Kidney tubule cell (primary cell): ENCODE results near the gene RER1.

Source experiments
- DNase-seq: peaks from one replicate; pipeline ENCODE4 v3.0.0-alpha.2; 2018; ENCODE audit warnings: low spot score

RER1 gene, protein sequence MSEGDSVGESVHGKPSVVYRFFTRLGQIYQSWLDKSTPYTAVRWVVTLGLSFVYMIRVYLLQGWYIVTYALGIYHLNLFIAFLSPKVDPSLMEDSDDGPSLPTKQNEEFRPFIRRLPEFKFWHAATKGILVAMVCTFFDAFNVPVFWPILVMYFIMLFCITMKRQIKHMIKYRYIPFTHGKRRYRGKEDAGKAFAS

DNA sequence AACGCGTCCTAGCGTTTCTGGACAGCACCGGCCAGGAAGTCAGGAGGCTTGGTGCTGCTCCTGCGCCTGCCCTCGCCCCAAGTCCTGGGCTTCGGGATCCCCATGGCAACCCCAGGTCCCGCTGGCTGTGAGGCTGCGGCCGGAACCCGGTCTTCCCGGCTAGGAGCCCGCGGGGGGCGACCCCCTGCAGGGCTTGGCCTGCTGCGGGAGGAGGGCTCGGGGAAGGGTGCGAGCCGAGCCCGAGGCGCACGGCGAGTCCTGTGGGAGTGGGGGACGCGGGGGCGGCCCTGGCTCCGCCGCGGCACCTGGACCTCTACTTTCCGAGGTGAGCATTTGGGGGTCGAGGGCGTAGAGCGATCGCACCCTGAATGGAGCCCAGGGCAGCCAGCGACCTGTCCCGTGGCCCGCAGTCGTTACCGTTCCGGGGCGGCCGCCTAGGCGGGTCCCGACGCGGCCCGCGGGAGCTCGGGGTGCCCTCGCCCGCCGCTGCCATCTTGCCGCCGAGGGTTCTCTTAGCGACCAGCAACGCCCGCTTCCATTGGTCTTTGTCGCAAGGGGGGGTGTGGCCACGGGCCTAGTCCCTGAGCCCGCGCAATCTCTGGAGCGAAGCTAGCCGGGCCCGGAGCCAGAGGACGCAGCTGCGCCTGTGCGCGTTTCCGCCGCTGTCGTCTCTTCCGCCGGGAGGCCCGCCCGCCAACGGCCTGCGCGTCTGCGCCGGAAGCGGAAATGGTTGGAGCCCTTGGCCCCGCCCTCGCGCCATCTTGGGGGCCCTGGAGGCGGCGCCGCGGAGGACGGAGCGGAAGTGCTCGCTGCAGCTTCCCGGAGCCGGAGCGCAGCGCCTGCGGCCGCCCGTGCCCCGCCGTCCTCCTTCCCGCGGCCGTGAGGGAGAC lies at the start of gene RER1, which contains the start of gene MORN1:
TSS of gene RER1 (plus strand) at position 801 of the 890 bp plus-strand sequence. CDS start 3,950 bp downstream, outside the sequence.
TSS of gene MORN1 (minus strand) at position 514 of the 890 bp plus-strand sequence. CDS start at position 493, 21 bp downstream.
- DNase-seq: peak; percentile 99

DNA sequence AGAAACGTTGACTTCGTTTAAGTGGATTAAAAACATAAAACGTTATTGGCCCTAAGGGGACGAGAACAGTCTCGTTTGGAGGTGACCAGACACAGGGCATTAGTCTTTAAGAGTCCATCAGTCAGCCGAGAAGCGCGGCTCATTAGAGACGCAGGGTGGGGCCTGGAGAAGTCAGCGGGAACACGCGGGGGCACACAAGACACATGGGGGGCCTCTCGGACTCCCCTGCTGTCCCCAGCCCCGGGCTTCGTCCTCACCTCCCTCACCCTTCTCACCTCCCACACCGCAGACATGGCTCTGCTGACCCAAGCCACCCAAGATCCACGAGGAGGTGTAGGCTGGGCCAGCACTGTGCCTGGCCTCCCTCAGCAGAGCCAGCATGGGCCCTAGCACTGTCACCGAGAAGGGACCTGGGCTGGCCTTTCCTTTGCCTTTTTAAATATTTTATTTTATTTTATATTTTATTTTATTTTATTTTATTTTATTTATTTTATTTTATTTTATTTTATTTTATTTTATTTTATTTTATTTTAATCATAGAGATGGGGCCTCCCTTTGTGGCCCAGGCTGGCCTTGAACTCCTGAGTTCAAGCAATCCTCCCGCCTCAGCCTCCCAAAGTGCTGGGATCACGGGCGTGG lies 49.1 kb upstream of the RER1 start:
- DNase-seq: no peak

DNA sequence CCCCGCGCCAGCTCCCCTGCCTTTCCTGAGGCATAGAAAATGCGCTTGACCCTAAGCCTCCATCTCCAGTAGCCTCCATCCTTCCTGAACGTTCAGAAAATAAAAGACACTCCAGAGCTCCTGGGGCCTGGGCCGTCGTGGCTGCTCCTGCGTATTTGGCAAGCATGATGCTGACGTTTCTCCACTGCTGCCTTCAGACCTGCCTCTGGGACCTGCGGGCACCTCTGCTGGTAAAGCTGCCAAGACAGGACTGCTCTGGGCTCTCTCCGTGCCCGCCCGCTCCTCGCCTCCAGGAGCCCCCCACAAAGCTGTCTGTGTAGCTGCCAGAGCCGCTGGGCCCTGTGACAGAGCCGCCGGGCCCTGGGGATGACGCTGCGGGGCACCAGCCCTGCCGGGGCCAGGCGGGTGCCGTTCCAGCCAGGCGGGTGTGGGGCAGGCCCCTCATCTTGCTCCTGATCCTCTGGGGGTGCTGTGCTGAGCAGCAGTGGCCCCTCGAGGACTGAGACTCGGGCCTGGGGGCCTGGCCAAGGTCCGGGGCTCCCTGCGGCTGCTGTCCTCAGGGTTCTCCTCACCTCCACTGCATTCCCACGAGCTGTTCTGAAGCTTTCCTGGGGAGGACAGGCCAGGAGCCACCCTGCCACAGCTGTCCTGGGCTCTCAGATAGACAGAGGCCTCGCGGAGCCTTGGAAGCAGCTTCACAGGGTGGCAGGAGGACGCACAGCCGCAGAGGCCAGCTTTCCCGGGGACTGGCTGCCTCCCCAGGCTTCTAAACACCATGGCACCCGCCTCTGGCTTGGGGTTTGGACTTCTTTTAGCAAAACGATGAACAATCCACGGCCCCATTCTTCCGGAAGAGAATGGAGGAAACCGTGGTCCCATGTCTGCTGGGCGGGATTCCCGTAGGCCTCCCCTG lies 48.4 kb upstream of the RER1 start:
- DNase-seq: no peak

DNA sequence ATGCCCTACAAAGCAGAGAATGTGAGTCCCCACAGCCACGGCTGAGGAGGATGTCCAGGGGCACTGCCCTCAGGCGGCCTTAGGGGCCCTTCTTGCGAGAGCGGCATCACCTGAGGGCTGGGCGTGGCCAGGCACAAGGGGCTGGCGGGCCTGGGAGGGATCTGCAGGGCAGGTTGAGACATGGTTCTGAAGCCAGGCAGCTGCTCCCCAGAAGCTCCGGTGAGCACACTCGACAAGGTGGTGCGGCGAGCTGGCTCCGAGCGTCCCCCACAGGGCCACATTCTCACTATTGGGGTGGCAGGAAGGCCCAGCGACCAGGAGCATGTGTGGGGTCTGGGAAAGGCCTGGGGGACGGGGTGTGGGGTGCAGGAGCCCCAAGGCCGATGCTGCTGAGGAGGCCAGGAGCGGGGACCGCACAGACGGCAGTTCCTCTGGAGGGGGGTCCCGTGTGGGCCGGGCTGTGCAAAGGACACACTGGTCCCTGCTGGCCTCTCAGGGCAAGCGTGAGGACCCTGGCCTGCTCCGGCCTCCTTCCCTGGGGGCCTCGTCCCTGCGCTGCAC lies 47.4 kb upstream of the RER1 start:
- no peak for DNase-seq

DNA sequence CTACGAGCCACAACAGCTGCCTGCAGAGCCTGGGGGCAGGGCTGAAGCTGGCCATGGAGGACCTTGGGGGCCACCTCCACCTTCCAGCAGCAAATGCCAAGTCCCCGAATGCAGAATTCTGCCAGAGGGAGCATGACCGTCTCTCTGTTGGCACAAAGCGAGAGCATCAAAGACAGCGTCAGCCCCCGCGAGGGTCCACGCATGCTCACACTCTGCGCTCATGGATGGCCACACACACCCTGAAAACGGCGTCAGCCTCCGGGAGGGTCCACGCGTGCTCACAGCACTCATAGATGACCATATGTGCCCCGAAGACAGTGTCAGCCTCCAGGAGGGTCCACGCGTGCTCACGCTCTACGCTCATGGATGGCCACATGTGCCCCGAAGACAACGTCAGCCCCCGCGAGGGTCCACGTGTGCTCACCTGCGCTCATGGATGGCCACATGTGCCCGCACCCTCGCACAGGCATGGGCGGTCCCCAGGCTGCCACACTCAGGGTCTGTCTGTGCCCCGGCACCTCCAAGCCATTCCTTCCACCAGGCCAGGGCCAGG lies 46.8 kb upstream of the RER1 start:
- no peak for DNase-seq

DNA sequence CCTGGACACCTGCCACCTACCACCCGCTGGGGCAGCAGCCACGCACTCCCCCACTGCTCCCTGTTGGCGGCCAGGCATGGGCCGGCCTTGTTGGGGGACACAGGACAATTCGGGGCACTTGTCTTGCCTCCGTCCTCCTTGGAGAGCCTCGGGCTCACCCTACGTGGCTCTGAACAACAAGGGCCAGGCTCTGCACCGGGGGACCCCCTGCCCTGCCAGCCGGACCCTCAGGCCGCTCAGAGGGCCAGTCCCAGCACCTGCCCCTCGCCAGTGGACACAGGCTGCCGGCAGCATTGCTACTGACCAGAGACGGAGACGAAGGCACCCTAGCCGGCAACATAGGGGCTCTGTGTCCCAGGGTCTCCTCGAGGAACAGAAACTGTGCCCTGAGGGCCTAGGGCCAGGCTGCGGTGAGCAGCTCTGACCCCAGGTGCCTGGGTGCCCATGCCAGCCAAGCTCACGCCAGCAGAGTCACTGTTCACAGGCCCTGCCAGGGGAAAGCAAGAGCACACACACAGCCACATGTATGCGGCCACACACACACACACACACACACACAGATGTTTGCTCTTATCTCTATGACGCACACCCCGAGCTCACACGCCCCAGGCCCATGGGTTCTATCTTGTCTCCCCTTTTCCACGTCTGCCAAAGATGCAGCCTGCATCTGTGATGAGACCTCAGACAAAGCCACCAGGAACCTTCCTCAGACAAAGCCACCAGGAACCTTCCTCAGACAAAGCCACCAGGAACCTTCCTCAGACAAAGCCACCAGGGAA lies 46.2 kb upstream of the RER1 start:
- no peak for DNase-seq

DNA sequence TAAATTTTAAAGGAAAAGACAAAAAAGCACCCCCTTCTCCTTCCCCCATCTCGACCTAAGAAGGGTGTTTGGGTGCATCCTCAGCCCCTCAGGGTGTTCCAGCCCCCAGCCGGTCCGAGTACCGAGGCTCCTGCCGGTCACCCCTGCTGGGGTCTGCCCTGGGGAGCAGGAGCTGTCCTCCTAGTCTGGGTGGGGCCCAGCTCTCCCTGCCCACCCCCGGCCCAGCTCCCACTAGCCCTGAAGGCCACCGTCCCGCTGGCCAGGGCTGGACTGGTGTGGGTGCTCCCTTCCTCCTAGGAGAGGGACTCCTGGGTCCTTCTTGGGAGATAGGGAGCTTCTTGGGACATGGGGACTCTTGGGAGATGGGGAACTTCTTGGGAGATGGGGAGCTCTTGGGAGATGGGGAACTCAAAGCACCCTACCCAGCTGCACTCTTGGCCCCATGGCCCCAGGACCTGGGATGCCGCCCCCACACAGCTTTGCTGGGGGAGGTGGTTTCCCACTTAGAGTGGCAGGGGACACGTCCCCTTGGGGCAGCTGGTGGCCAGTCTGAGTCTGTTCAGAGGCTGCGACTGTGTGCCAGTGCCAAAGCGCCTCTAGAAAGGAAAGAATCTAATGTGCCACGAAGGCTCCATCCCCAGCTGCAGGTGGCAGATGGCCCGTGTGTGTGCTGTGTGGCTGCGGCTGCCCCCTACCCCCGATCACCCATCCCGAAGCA lies 44.8 kb upstream of the RER1 start:
- no peak for DNase-seq

DNA sequence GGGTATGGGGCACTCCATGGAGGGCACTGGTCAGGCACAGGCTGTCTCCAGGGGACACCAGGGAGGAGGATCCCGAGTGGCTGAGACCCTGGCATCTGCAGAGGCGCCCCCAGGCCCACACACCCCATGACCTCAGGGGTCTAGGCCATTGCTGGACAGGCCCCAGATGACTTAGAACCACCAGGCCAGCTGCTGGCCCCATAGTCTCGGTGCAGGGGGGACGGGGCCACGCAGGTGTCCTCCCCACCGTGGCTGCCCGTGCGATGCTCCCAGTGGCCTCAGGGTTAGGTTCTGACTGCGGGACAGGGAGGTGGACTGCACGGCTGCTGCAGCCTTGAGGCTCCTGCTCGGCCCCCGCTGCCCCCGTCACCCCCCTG lies 44.2 kb upstream of the RER1 start:
- DNase-seq: no peak

DNA sequence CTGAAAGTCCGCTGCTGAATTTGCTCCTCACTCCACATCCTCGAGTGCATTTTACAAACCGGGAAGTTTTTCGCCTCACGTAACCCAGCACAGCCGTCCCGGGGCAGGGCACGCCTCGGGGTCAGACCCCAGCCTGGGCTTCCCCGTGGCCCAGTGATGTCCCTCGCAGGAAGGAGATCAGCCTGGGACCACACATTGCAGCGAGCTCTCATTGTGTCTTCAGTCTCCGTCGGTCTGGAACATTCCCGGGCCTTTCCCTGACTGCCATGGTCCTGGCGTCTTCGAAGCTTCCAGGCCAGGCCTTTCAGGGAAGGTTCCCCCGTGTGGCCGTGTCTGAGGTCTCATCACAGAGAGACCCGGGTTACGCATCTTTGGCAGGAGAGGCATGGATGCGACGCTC lies 43.7 kb upstream of the RER1 start:
- DNase-seq: no peak

DNA sequence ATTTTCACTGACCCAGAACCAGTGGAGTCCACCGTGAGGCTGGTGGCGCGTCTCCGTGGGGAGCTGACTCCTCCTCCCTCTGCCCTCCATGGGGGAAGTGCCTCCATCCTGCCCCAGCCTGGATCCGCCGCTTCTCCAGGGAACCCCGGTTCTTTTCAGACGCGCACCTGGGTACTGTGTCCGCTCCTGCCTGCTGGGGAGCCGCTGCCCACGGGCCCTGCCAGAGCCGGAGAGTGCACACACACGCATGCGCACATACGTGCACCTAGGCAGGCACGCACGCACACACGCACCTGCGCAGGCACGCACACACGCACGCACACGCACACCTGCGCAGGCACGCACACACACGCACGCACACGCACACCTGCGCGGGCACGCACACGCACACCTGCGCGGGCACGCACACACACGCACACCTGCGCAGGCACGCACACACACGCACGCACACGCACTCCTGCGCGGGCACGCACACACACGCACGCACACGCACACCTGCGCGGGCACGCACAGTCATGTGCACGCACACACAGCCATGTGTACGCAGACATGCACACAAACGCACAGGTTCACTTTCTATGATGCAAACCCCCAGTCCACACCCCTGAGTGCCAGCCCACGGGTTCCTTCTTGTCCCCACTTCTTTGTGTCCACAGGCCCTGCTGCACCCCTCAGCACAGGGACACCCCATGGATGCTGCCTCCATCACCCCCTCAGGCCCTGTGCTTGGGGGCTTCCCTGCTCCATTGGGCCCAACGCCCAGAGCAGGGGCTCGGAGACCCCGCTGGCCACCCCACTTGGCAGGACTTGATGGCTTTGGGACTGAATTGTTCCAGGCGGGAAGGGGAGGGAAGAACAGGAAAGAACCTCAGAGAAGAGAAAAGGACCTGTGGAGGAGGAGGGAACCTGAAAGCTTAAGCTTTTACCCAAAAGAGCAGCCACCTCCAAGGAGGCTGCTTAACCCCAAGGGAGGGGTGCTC lies 43.0 kb upstream of the RER1 start:
- no peak for DNase-seq

DNA sequence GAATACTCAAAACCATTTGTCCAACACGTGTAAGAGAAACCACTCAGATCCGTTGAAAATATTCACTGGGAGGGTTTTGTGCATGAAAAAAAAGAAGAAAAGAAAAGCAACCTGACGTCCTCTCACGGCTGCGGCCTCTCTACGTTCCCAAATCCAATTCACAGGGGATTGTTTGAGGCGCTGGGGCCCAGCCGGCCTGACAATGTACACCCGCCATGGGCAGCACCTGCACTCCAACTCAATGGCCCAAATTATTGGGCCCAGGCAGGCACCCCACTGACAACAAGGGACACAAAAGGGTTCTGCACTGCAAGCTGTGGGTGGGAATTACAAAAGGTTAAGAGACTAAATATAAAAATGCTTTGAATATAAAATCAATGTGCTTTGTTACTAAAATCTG lies 41.8 kb upstream of the RER1 start:
- DNase-seq: no peak

DNA sequence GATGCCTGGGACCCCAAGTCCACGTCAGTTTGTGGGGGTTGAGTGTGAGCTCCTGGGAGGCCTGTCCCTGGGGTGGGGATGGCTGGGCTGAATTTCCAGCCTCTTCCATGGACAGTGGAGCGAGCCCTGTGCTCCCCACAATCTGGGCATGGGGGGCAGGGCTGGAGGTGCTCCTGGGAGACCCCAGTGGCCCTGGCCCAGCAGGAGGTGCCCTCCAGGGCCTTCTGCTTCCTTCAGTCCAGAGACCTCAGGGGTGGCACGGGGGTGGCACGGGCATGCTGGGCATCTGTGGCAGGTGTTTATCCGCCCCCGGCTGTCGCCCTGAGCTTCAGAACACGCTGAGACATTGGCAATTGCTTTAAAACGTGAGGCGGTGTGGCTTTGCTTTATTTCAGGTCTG lies 41.1 kb upstream of the RER1 start:
- DNase-seq: no peak

DNA sequence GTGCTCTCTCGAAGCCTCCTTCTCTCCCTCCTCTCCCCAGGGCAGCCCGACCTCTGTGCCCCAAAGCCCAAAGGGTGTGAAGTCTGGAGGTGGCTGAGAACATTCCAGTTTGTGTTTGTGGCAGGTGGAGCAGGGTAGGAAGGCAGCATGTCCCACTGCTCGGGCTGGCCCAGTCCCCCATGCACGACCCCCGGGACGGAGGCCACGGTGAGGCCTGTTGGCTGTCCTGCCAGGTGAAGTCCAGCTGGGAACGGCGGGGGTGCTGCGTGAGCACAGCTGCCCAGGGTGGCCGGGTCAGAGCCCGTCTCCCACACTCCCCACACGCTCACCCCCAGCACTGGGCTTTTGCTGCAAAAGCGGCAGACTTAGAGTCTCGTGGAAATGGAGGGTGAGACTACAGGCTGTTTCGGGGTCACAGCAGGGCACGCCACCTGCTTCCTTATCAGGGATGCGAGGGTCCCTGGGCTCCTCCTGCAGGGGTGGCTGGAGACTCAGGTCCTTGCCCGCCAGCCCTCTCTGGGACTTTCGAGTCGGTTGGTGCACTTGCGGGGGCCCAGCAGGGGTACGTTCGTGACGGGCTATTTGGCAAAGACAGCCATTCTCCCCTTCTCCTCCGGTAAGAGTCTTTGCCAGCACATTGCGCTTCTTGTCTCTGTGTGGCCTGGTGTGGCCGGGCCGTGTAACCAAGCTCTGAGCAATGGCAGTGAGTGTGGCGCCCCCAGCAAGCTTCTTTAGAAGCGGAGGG lies 40.6 kb upstream of the RER1 start:
- no peak for DNase-seq

DNA sequence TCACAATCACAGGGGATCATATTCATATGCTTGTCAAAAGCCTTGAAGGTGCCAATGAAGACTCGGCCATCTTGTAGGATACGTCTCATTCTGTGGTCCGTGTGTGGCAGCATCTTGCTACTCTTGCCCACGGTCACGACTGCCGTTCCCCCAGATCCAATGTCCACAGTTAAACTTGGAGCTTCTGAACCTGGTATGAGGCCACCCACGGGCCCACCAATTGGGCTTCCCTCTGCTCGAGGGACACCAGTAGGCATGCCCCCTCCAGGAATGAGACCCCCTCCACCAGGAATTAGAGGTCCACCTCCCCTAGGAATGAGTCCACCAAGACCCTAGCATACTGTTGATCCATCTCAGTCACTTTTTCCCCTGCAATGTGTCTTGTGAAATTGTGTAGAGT lies 39.9 kb upstream of the RER1 start:
- no peak for DNase-seq

DNA sequence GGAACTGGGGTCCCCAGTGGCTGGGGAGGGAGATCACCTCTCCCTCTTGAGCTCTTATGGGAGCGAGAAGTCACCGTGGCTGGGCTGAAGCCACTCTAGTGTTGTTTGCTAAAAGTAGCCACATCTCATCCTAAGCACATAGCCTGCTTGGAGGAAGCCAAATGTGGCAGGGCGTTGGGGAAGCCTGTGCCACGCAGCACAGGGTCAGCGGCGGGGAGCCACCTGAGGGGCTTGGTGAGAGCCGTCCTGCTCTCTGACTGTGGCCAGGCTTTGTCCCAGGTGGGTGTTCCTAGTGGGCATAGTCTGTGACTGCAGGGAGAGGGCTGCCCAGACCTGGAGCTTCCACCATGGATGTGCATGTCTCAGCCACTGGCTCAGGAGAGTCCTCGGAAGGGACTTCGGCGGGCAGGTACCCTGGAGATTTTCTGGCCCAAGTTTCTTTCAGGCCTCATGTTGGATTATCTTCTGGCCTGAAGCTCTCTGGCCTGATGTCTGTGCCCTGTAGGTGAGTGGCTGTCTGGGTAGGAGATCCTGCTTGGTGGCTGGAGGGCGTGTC lies 39.2 kb upstream of the RER1 start:
- no peak for DNase-seq

DNA sequence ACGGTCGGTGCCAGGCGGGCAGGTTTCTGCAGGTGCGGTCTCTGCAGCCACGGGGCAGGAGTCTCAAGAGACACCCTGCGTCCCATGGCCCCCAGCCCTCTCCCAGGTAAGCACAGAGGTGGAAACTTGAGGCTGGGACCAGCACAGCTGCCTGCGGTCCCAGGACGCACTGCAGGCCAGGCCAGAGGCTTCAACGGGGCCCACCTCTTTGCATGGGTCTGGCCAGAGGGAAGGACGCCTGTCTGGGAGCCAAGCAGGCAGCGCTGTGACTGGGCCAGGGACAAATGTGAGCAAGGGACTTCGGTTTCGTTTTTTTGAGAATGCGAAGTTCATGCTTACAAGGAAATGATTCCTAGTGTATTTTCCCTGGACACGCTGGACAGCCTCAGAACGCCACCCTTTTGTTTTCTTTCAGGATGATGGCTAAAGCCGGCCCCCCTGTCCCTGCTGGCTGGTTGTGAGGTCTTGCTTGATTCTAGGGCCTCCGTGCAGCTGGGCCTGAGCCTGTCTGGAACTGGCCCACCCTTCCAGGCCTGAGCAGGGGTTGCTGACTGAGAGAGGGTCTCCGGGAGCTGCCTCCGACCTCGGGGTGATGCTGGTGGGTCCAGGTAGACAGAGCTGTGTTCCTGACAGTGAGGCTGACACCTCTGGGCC lies 38.6 kb upstream of the RER1 start:
- DNase-seq: no peak
